H1 (cell line): ENCODE data around the gene MADD. TPM values are rescaled to one million over a fixed set of nuclear protein-coding genes. Genes with fewer than 3 reads are reported as not detected.

ENCODE experiments used
- CTCF ChIA-PET: fragments of 300-600 bp; sonication (Branson Sonifier 250); formaldehyde crosslinking; loops from one replicate; lab custom pipeline; 2021; ENCODE audit not compliant: partially characterized antibody; lab: Charles Lee
- POLR2A ChIA-PET: fragments of 300-600 bp; sonication (Branson Sonifier 250); formaldehyde crosslinking; loops from one replicate; lab custom pipeline; 2021; ENCODE audit warnings: inconsistent platforms; ENCODE audit not compliant: partially characterized antibody; lab: Charles Lee
- DNase-seq, 2 experiments: peaks; one replicate each; pipeline versions ENCODE4 v3.0.0 to v3.0.0-alpha.2; 2010 to 2022; ENCODE audit warnings: low spot score in 2 of 2, low read depth in 1 of 2, mixed read lengths in 1 of 2
- FAIRE-seq: peaks from 2 replicates; lab custom pipeline; 2011; peaks lifted over from hg19 to GRCh38; lab: Jason Lieb, UNC
- H2AFZ ChIP-seq: 2 replicates; pipeline ENCODE4 v1.8.1; 2012; ENCODE audit warnings: low read length, inconsistent platforms
- H2AK5ac ChIP-seq: 2 replicates; pipeline ENCODE4 v1.6.1; 2013; ENCODE audit warnings: low read depth, low read length
- H2BK120ac ChIP-seq: replicated peaks from 2 replicates; pipeline ENCODE3; 2013; ENCODE audit warnings: low read depth, low read length, inconsistent platforms
- H2BK12ac ChIP-seq: 2 replicates; pipeline ENCODE4 v1.6.1; 2013; ENCODE audit warnings: low read depth, low read length
- H2BK15ac ChIP-seq: 2 replicates; pipeline ENCODE4 v1.6.1; 2013; ENCODE audit warnings: low read length
- H2BK20ac ChIP-seq: 2 replicates; pipeline ENCODE4 v1.6.1; 2013; ENCODE audit warnings: low read length
- H2BK5ac ChIP-seq: 2 replicates; pipeline ENCODE4 v1.6.1; 2013; ENCODE audit warnings: low read depth, low read length
- H3K14ac ChIP-seq: 2 replicates; pipeline ENCODE4 v1.6.1; 2013; ENCODE audit warnings: inconsistent platforms; ENCODE audit not compliant: insufficient read length
- H3K18ac ChIP-seq: 2 replicates; pipeline ENCODE4 v1.6.1; 2013; ENCODE audit warnings: low read length; ENCODE audit errors: extremely low read depth
- H3K23ac ChIP-seq: 2 replicates; pipeline ENCODE4 v1.6.1; 2013; ENCODE audit warnings: inconsistent platforms; ENCODE audit not compliant: insufficient read length
- H3K23me2 ChIP-seq: 2 replicates; pipeline ENCODE4 v1.6.1; 2013; ENCODE audit warnings: low read depth, low read length
- H3K27ac ChIP-seq: 2 replicates; pipeline ENCODE4 v1.6.1; 2011; ENCODE audit warnings: low read depth, low read length, inconsistent platforms
- H3K27me3 ChIP-seq, 4 experiments: replicated peaks in 1 of 4; 1 replicate in 1 of 4; 2 replicates in 3 of 4; pipeline versions ENCODE4 v1.6.1 to v1.8.1; 2011 to 2013; ENCODE audit warnings: low read length in 3 of 4, mild to moderate bottlenecking in 3 of 4, inconsistent platforms in 2 of 4, mixed read lengths in 2 of 4, moderate library complexity in 1 of 4; ENCODE audit not compliant: control insufficient read depth in 3 of 4, insufficient read depth in 3 of 4; ENCODE audit errors: extremely low read depth in 1 of 4
- H3K36me3 ChIP-seq, 4 experiments: 2 replicates each; pipeline versions ENCODE4 v1.6.1 to v1.8.1; 2011 to 2013; ENCODE audit warnings: mild to moderate bottlenecking in 4 of 4, low read length in 3 of 4, moderate library complexity in 2 of 4, control low read depth in 1 of 4, inconsistent platforms in 1 of 4; ENCODE audit not compliant: insufficient read depth in 4 of 4, control insufficient read depth in 2 of 4
- H3K4ac ChIP-seq: replicated peaks from 2 replicates; pipeline ENCODE3; 2013; ENCODE audit warnings: low read length, low read depth, mixed read lengths, inconsistent platforms; ENCODE audit not compliant: insufficient read length
- H3K4me1 ChIP-seq, 4 experiments: replicated peaks in 1 of 4; 1 replicate in 1 of 4; 2 replicates in 3 of 4; pipeline versions ENCODE4 v1.6.1 to v1.8.1; 2011 to 2013; ENCODE audit warnings: low read length in 3 of 4, inconsistent platforms in 2 of 4, mixed read lengths in 1 of 4; ENCODE audit not compliant: insufficient read depth in 4 of 4, control insufficient read depth in 3 of 4
- H3K4me2 ChIP-seq, 2 experiments: 2 replicates each; pipeline versions ENCODE4 v1.6.1 to v1.8.1; 2011 to 2013; ENCODE audit warnings: low read depth in 2 of 2, low read length in 2 of 2, control low read depth in 1 of 2, inconsistent platforms in 1 of 2, mild to moderate bottlenecking in 1 of 2; ENCODE audit not compliant: insufficient read depth in 1 of 2
- H3K4me3 ChIP-seq, 4 experiments: fragments of 200-600, 300-600 bp in 1 of 4; sonication (generic), shearing (Covaris generic), sonication (Bioruptor Twin) in 1 of 4; 2 replicates each; pipeline versions ENCODE4 v1.5.1 to v1.8.1; 2011 to 2016; ENCODE audit warnings: low read length in 4 of 4, low read depth in 3 of 4, control low read depth in 2 of 4, inconsistent platforms in 2 of 4, mild to moderate bottlenecking in 2 of 4, mixed read lengths in 1 of 4, moderate library complexity in 1 of 4; ENCODE audit not compliant: insufficient read depth in 2 of 4; ENCODE audit errors: extremely low read depth in 1 of 4
- H3K56ac ChIP-seq: replicated peaks from 2 replicates; pipeline ENCODE3; 2013; ENCODE audit warnings: low read depth, mild to moderate bottlenecking, mixed read lengths, low read length, inconsistent platforms; ENCODE audit not compliant: insufficient read length
- H3K79me1 ChIP-seq: 2 replicates; pipeline ENCODE4 v1.6.1; 2013; ENCODE audit warnings: low read depth, low read length, control low read depth
- H3K79me2 ChIP-seq, 2 experiments: 2 replicates each; pipeline versions ENCODE4 v1.6.1 to v1.8.1; 2012 to 2013; ENCODE audit warnings: low read length in 2 of 2, mild to moderate bottlenecking in 2 of 2, inconsistent platforms in 1 of 2; ENCODE audit not compliant: insufficient read depth in 2 of 2, control insufficient read depth in 1 of 2
- H3K9ac ChIP-seq, 4 experiments: replicated peaks in 1 of 4; 1 replicate in 1 of 4; 2 replicates in 3 of 4; pipeline versions ENCODE4 v1.6.1 to v1.8.1; 2011 to 2013; ENCODE audit warnings: low read depth in 3 of 4, low read length in 3 of 4, control low read depth in 2 of 4, mild to moderate bottlenecking in 2 of 4, moderate library complexity in 2 of 4, inconsistent platforms in 1 of 4; ENCODE audit errors: extremely low read depth in 1 of 4
- H3K9me3 ChIP-seq, 2 experiments: 2 replicates each; pipeline versions ENCODE4 v1.6.1 to v1.8.1; 2012 to 2013; ENCODE audit warnings: mild to moderate bottlenecking in 2 of 2, moderate library complexity in 2 of 2, control low read depth in 1 of 2, inconsistent platforms in 1 of 2, low read depth in 1 of 2, low read length in 1 of 2, mixed read lengths in 1 of 2; ENCODE audit not compliant: insufficient read depth in 2 of 2
- H4K20me1 ChIP-seq, 2 experiments: replicated peaks in 1 of 2; 2 replicates each; pipeline versions ENCODE3 to v1.8.1; 2011 to 2013; ENCODE audit warnings: inconsistent platforms in 2 of 2, low read length in 2 of 2, mild to moderate bottlenecking in 1 of 2; ENCODE audit not compliant: insufficient read depth in 2 of 2, control insufficient read depth in 1 of 2
- H4K5ac ChIP-seq: 2 replicates; pipeline ENCODE4 v1.6.1; 2013; ENCODE audit warnings: low read length, low read depth, mixed read lengths, inconsistent platforms; ENCODE audit not compliant: insufficient read length
- H4K8ac ChIP-seq: 2 replicates; pipeline ENCODE4 v1.8.0; 2013; ENCODE audit warnings: mild to moderate bottlenecking, moderate library complexity, low read length, inconsistent platforms; ENCODE audit not compliant: insufficient read depth; ENCODE audit errors: extremely low read depth
- H4K91ac ChIP-seq: replicated peaks from 2 replicates; pipeline ENCODE3; 2013; ENCODE audit warnings: low read length, mixed read lengths, inconsistent platforms; ENCODE audit not compliant: insufficient read length
- CBX8 ChIP-seq: fragments of 300-800, 300-1000 bp; sonication (generic); IDR thresholded peaks from 2 replicates; pipeline ENCODE4 v1.7.1; 2016; ENCODE audit warnings: low read depth, low read length, borderline replicate concordance
- CEBPB ChIP-seq: IDR thresholded peaks from 2 replicates; pipeline ENCODE4 v1.6.1; 2012; ENCODE audit warnings: low read depth, low read length
- EZH2 ChIP-seq: fragments of 200-600 bp; sonication (generic); IDR thresholded peaks from 2 replicates; pipeline ENCODE4 v1.7.1; 2012; ENCODE audit warnings: low read depth, mild to moderate bottlenecking, moderate library complexity, low read length, inconsistent platforms; ENCODE audit not compliant: severe bottlenecking
- GTF2F1 ChIP-seq: IDR thresholded peaks from 2 replicates; pipeline ENCODE4 v1.6.1; 2012; ENCODE audit warnings: low read depth, low read length, improper control_type of control experiment, borderline replicate concordance
- KDM1A ChIP-seq: fragments of 200-600, 300-600 bp; sonication (generic); IDR thresholded peaks from 2 replicates; pipeline ENCODE4 v1.7.1; 2016; ENCODE audit warnings: mild to moderate bottlenecking, low read length, borderline replicate concordance
- KDM4A ChIP-seq: IDR thresholded peaks from one replicate; pipeline ENCODE4 v1.7.1; 2012; ENCODE audit warnings: low read depth, mild to moderate bottlenecking, moderate library complexity, low read length, inconsistent platforms; ENCODE audit not compliant: severe bottlenecking
- NANOG ChIP-seq: IDR thresholded peaks from 2 replicates; pipeline ENCODE4 v1.6.1; 2011; ENCODE audit warnings: low read length, low read depth, mild to moderate bottlenecking, inconsistent platforms; ENCODE audit not compliant: insufficient read depth, poor library complexity, severe bottlenecking
- RBBP5 ChIP-seq: IDR thresholded peaks from 2 replicates; pipeline ENCODE4 v1.7.1; 2012; ENCODE audit warnings: low read depth, mild to moderate bottlenecking, inconsistent platforms, low read length, moderate library complexity, borderline replicate concordance
- RFX5 ChIP-seq: IDR thresholded peaks from 2 replicates; pipeline ENCODE4 v1.6.1; 2011; ENCODE audit warnings: low read depth, low read length, improper control_type of control experiment, borderline replicate concordance
- RXRA ChIP-seq: IDR thresholded peaks from 2 replicates; pipeline ENCODE4 v1.6.1; 2011; ENCODE audit warnings: low read depth, mild to moderate bottlenecking, low read length, moderate library complexity; ENCODE audit not compliant: insufficient read depth
- SIN3A ChIP-seq, 2 experiments: IDR thresholded peaks in 1 of 2; conservative IDR thresholded peaks in 1 of 2; 2 replicates each; pipeline ENCODE4 v1.6.1; 2011 to 2012; ENCODE audit warnings: low read length in 2 of 2, improper control_type of control experiment in 1 of 2, low read depth in 1 of 2, mild to moderate bottlenecking in 1 of 2
- SP1 ChIP-seq: IDR thresholded peaks from 2 replicates; pipeline ENCODE4 v1.6.1; 2011; ENCODE audit warnings: low read depth, low read length
- SRF ChIP-seq: IDR thresholded peaks from 2 replicates; pipeline ENCODE4 v1.6.1; 2011; ENCODE audit warnings: mild to moderate bottlenecking, low read depth, low read length, moderate library complexity
- WGBS, 2 experiments: shearing (Covaris generic) in 1 of 2; methylation state at CpG; one replicate each; pipeline versions ENCODE4 v1.1.6 to v1.1.7; 2013 to 2015; ENCODE audit warnings: low lambda C conversion rate in 2 of 2, mixed read lengths in 2 of 2, inconsistent platforms in 1 of 2, low coverage in 1 of 2, missing lambda C conversion rate in 1 of 2; ENCODE audit not compliant: insufficient replicate concordance in 2 of 2, insufficient coverage in 1 of 2, insufficient read length in 1 of 2; ENCODE audit errors: extremely low coverage in 1 of 2, missing lambda C conversion rate in 1 of 2; 5-methylcytosine and 5-hydroxymethylcytosine counted together
- polyA plus RNA-seq, 7 experiments: library from polyadenylated mRNA; depleted of rRNA in 3 of 7; stranded (reverse) in 5 of 7; unstranded in 2 of 7; fragments of >200 nt in 5 of 7; fragments of 200-250 nt in 2 of 7; gene quantifications; 1 replicate in 5 of 7; 2 replicates in 1 of 7; 4 replicates in 1 of 7; pipeline versions ENCODE4 v1.2.1 to v1.2.3, GENCODE V29; 2011 to 2013; ENCODE audit warnings: missing spikeins in 2 of 7, mixed read lengths in 2 of 7
- total RNA-seq: library from RNA; stranded (reverse); fragmentation: NEBNext Ultra II Directional; extraction: Animal tissue kit (Norgen Biotek cat#: 25700); gene quantifications from 2 replicates; pipeline ENCODE4 v1.2.1, GENCODE V29; 2021

MADD gene
- total and polyA plus RNA-seq, 2 of the 8 experiments (the other 6 are each of a cell fraction or from before 2014, with no cell fraction given): 32.5 to 45.4 TPM

DNA sequence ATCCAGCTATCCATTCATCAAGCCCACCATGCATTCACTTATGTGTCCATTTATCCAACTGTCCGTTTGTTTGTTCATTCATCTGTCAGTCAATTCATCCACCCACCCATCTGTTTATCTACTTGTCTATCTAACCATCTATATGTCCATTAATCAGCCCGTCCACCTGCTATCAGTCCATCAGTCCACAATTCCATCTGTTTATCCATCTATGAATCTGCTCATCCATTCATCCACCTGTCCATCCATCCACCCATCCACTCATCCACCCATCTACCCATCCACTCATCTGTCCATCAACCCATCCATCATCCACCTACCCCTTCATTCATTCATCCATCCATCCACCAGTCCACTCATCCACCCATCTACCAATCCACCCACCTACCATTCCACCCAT lies 109.4 kb downstream of the MADD start:
- no peak overlapping the region for H3K18ac ChIP-seq
- H3K4me2 ChIP-seq: no peak overlapping the region
- no peak overlapping the region for H3K4me3 ChIP-seq
- H3K9ac ChIP-seq: no peak overlapping the region
- peak overlapping the region; percentile 53 for H3K4ac ChIP-seq
- no peaks in the 10 kb centered on the region for H3K27me3 ChIP-seq
- WGBS, 2 experiments: 80% methylated on average over 2 of the region's 2 CpGs; no CpG with 5 or more reads in 1 of the 2 experiments
- H3K23me2 ChIP-seq: peaks cover 9% of the 10 kb centered on the region; the same call in 1 of the 2 replicates
- no peak overlapping the region for H2AK5ac ChIP-seq
- peak overlapping the region; percentile 54 for H4K91ac ChIP-seq
- H3K9me3 ChIP-seq: no peaks in the 10 kb centered on the region
- H3K79me2 ChIP-seq: no peaks in the 10 kb centered on the region
- no peak overlapping the region for H3K56ac ChIP-seq
- no peak overlapping the region for H2BK12ac ChIP-seq
- H4K20me1 ChIP-seq: peaks cover 0 to 2% of the 10 kb centered on the region in 2 experiments
- H2BK15ac ChIP-seq: no peak overlapping the region; the same call in 1 of the 2 replicates
- no peaks in the 10 kb centered on the region for H3K36me3 ChIP-seq
- DNase-seq (no peak), FAIRE-seq (no peak)
- H3K23ac ChIP-seq: no peak overlapping the region
- no peak overlapping the region for H4K5ac ChIP-seq
- no peak overlapping the region for H3K14ac ChIP-seq
- no peak overlapping the region for H2AFZ ChIP-seq
- POLR2A ChIA-PET: interaction anchor here (0.8 to 1.4 kb wide), 3 partner anchors 24 to 39 kb away, joined by 3 to 4 read pairs (median 4); no protein-coding TSS in a partner anchor
- H3K79me1 ChIP-seq: no peaks in the 10 kb centered on the region
- no peak overlapping the region for H2BK20ac ChIP-seq
- CTCF ChIA-PET: interaction anchor here (1.0 to 2.9 kb wide), 3 partner anchors 9 to 53 kb away, joined by 3 to 8 read pairs (median 4); no protein-coding TSS in a partner anchor
- H3K4me1 ChIP-seq: peaks cover 0 to 5% (median 2%) of the 10 kb centered on the region in 4 experiments; a peak in 5 of 7 replicates
- no peak overlapping the region for H2BK5ac ChIP-seq
- H2BK120ac ChIP-seq: no peak overlapping the region
- H3K27ac ChIP-seq: no peak overlapping the region
- H4K8ac ChIP-seq: no peak overlapping the region
- no peak for TF ChIP-seq CEBPB
- TF ChIP-seq EZH2: no peak
- no peak for TF ChIP-seq CBX8
- TF ChIP-seq RXRA: no peak
- TF ChIP-seq NANOG: no peak
- no peak for TF ChIP-seq KDM1A
- TF ChIP-seq RFX5: no peak
- TF ChIP-seq KDM4A: no peak
- TF ChIP-seq SRF: no peak
- no peak for TF ChIP-seq GTF2F1
- no peak for TF ChIP-seq SIN3A (conservative IDR thresholded peaks at IDR 0.05 in 1 of 2, IDR thresholded peaks at IDR 0.05 in 1 of 2; ENCODE audit: low read depth in 1 of 2, low read length in 2 of 2)
- TF ChIP-seq SP1: no peak
- no peak for TF ChIP-seq RBBP5
